SK-MEL-5 (cell line): Measurements from ENCODE around the gene MRM1. TPM values are rescaled to one million over a fixed set of nuclear protein-coding genes. Genes with fewer than 3 reads are reported as not detected.
A peak's percentile ranks its signal among the peaks of the same experiment; 100 is the strongest.
"Not testable (repeated sequence)": the region's sequence is repeated elsewhere in the genome, so short reads cannot be mapped to it uniquely, and the experiment has no call there.

Source experiments
- DNase-seq: peaks from one replicate; pipeline ENCODE4 v3.0.0-alpha.2; 2016; ENCODE audit warnings: low read depth, low spot score
- in situ Hi-C: cut with HindIII; loops from 2 replicates; pipeline ENCODE4 v1.10.0; 2016; ENCODE audit warnings: low sequenced_read_pairs, high pct_unique_total_duplicates, low pct_unique_long_range_greater_than_20kb
- total RNA-seq: library from RNA; depleted of rRNA; stranded (reverse); fragments of >200 nt; shearing (Covaris generic); gene quantifications from 2 replicates; pipeline ENCODE4 v1.2.3, GENCODE V29; 2014

Gene MRM1
- total RNA-seq, 1 experiment from 2014 or later: 16.3 TPM

DNA sequence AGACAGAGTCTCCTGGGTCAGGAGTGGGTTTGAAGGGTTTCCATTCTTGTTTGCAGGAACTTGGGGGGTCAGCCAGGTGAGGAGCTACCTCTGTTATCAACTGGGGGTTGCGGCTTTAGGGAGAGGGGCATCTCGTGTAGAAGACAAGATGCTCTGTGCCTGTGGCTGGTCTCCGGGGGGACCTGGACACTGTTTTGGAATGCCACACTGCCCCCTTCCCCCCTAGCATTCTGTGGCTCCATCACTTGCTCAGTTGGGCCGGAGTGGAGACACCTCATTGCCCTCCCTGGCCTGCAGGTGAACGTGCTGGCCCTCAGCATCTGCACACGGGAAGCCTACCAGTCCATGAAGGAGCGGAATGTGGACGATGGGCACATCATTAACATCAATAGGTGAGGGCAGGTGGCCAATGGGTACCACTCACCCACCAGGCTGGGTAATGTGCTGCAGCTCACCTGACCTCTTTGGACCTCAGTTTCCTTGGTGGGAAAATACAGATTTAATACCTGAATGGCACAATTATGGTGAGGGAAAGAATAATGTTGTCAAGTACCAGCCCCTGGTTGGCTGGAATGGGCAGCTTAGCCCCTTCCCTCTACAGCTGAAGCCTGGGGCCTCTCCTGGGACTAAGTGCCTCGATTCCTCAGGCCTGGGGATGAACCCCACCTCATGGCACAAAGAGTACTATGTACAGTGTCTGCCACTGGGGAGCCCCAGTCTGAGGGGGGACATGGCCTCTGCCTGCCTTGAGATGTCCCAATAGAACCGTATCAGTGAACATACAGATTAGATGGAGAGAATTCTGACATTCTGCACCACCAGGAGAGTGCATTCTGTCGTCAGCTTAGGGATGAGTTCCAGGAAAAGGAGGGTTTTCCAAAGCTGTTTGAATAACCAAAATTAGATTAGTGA lies 3.3 kb upstream of the MRM1 start:
- DNase-seq: no peak
- in situ Hi-C loops: no loop called here

DNA sequence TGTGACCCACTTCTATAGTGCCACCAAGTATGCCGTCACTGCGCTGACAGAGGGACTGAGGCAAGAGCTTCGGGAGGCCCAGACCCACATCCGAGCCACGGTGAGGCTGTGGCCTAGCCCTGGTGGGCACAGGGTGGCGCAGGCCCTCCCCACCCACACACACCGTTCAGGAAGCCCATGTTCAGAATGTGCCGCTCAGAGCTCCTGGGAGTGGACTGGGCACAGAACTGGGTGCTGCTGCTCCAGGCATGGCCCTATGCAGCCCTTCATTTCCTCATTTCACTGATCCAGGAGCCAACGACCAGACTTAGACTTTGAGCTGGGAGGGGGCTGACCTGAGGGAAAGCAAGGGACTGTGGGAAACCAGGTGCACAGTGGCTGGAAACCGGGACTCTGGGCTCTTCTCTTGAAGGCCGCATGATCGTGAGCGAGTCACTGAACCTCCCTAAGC lies 2.4 kb upstream of the MRM1 start:
- in situ Hi-C loops: no loop called here
- no peak for DNase-seq

DNA sequence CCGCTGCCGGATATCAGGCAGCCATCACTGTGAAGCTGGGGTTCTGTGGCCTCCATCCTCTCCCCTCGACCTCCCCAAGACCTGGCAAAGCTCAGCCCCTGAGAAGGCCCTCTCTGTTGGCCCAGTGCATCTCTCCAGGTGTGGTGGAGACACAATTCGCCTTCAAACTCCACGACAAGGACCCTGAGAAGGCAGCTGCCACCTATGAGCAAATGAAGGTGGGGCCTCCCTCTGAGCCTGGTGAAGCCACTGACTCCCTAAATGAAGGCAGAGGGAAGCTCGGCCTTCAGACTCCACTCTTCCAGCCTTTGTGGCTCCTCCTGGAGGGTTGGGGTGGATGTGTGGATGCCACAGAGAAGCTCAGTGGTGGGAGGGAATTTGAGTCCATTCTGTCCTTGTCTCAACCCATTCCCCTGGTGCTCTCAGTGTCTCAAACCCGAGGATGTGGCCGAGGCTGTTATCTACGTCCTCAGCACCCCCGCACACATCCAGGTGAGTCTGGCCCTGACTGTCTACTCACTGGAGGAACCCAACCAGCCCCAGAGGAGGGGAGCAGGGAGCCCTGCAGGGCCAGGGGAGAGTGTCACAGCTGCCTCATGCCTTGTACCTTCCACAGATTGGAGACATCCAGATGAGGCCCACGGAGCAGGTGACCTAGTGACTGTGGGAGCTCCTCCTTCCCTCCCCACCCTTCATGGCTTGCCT lies 1.7 kb upstream of the MRM1 start:
- in situ Hi-C loops: no loop called here
- no peak for DNase-seq

DNA sequence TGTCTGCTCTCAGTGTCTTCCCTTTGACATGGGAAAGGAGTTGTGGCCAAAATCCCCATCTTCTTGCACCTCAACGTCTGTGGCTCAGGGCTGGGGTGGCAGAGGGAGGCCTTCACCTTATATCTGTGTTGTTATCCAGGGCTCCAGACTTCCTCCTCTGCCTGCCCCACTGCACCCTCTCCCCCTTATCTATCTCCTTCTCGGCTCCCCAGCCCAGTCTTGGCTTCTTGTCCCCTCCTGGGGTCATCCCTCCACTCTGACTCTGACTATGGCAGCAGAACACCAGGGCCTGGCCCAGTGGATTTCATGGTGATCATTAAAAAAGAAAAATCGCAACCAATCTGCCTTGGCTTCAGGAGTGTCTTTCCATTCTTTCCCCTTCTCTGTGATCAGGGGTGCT lies 918 bp upstream of the MRM1 start:
- DNase-seq: no peak
- in situ Hi-C loops: no loop called here

DNA sequence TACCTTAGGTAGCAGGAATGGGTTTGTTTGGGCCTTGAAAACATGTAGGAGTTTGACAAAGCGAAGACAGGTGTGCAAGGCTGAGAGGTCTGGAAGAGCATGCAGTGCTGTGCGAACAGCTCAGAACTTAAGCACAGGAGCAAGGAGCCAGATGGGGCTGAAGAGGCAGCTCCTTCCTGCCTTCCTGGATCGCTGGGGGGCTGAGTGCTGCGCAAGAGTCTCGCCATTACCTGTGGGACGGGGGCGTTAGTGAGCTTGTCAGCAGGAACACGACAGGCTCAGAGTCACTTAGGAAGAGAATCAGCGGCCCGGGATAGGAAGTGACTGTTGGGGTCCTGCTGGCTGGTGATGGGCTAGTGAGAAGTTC lies 464 bp upstream of the MRM1 start:
- no peak for DNase-seq
- in situ Hi-C loops: no loop called here

DNA sequence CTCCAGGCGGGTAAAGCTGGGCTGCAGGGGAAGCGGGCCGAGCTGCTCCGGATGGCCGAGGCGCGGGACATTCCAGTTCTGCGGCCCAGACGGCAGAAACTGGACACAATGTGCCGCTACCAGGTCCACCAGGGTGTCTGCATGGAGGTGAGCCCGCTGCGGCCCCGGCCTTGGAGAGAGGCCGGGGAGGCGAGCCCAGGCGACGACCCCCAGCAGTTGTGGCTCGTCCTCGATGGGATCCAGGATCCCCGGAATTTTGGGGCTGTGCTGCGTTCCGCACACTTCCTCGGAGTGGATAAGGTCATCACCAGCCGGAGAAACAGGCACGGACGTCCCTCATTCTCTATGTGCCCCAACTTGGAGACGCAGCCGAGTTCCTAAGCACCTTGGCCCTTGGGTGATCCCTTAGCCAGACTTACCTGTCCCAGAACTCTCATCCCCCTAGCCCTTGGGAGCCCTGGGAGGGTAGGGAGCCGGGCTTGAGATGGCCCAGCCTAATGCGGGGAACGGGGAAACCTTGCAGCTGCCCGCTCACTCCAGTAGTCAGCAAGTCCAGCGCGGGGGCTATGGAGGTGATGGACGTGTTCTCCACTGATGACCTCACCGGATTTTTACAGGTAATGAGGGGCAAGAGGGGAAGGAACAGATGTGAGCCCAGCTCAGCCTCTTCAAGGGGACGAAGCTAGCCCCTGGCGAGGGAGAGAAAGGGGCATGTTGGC lies 806 bp downstream of the MRM1 start:
- DNase-seq: no peak
- in situ Hi-C loops: no loop called here

DNA sequence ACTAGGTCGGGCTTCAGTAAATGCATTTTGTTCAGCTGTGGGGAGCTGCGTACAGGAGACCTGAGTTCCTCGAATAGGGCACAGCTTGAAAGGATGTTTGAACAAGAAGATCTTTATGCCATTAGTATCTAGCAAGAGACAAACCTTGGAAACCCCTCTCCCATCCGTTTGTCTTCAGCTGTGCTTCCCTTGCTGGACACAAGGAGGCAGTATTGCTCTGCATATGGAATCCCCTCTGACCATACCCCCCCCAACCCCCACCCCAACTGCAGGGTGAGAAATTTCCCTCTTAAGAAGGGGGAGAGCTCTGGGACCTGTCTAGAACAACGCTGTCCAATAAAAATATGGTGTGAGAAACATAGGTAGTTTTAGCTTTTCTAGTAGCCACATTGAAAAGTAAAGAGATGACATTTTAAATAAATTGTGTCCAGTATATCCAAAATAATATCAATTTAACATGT lies 1.6 kb downstream of the MRM1 start:
- peak; percentile 88 for DNase-seq
- in situ Hi-C loops: no loop called here

DNA sequence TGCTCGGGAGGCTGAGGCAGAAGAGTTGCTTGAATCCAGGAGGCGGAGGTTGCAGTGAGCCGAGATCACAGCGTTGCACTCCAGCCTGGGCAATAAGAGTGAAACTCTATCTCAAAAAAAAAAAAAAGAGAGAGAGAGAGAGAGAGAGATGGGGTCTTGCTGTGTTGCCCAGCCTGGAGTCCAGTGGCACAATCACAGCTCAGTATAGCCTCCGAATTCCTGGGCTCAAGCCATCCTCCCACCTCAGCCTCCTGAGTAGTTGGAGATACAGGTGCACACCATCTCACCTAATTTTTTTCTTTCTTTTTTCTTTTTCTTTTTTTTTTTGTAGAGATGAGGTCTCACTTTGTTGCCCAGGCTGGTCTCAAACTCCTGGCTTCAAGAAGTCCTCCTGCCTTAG lies 3.6 kb downstream of the MRM1 start:
- in situ Hi-C loops, DNase-seq: not testable (repeated sequence)

DNA sequence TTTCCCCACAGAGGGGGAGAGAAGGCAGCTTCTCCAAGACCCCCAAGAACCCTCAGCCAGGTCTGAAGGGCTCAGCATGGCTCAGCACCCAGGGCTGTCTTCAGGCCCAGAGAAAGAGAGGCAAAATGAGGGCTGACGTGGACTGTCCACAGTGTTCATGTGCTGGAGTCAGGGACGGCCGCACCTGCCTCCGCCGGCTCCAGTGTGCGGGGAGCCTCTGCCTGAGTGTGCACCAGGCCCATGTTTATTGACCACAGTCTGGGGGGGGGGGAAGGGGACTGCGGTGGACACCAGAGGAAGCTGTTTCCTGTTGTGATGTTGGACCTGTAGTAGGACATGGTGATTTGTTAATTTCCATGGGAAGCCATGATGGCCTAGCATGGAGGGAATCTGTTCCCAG lies 6.9 kb downstream of the MRM1 start:
- in situ Hi-C loops: no loop called here
- no peak for DNase-seq

DNA sequence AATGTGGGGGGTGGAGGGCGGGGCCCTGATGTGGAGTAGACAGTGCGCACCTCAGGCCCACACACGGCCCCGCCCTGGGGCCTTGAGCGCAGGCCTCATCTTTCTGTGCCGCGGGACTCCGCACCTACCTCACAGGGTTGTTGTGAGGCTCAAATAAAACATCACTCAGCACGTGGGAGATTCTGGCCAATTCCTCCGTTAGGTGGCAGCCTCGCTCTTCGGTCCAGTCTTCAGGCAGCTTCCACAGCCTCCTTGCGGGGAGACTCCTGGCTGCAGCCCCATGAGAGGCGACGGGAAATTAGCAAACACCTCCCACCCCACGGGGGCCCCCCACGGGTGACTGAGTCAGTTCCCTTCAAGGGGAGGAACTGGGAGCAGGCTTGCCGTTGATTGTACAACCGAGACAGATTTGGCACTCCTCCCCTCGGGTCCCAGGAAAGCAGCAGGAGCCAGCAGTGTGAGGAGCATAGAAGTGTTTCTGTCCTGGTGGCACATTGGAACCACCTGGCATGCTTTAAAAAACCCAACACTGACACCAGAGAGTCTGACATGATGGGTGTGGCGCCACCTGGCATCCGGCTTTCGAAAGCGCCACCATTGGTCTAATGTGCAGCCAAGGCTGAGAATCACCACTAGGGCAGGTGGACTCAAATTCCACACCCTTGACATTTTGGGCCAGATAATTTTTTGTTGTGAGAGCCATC lies 7.6 kb downstream of the MRM1 start:
- DNase-seq: peak; percentile 69
- in situ Hi-C loops: no loop called here

DNA sequence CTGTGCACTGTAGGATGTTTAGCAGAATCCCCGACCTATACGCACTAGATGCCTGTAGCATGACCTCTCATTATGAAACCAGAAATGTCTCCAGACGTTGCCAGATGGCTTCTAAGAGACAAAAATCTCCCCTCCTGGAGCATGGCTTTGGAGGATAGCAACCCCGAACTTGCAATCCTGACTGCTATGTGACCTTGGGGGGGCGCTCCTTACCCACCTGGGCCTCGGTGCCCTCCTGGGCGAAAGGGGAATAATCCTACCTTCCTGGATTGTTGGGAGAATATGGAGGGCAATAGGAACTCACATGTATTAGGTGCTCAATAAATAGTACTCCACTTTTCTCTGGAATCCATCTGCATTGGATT lies 8.1 kb downstream of the MRM1 start:
- DNase-seq: no peak
- in situ Hi-C loops: no loop called here

DNA sequence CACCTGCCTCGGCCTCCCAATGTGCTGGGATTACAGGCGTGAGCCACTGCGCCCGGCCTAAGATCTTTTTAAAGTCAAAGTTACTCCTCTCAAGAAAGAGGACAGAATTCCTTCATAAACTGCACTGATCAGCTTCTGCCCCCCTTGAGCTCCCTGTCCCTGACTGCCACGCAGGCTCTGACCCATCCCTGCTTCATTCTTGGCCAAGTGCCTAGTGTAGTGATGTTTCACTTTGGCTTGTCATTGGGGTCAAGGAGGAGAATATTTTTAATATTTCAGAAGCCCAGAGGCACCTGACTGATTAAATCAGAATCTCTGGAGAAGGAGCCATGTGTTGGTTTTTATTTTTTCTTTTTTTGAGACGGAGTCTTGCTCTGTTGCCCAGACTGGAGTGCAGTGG lies 9.1 kb downstream of the MRM1 start:
- no peak for DNase-seq
- in situ Hi-C loops: no loop called here

DNA sequence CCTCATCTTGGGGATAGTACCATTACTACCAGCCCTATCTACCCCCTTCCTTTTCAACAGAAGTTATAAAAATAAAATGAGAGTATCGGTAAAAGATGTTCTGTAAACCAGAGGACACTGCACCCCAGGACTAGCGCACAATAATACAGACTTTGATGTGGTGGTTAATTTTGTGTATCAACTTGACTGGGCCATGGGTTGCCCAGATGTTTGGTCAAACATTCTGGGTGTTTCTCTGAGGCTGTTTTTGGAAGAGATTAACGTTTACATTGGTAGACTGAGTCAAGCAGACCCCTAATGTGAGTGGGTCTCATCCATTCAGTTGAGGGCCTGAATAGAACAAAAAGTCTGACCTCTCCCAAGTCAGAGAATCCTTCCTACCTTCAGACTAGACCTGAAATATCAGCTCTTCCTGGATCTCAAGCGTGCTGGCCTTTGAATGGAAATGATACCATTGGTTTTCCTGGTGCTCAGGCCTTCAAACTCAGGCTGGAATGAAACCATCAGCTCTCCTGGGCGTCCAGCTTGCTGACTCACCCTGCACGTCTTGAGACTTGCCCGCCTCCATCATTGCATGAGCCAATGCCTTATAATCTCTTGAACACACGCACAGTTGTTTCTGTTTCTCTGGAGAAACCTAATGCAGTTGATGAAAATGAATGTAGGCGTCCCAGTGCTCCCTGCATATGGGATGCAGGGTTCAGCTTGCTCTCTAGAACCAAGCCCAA lies 10.1 kb downstream of the MRM1 start:
- no peak for DNase-seq
- in situ Hi-C loops: no loop called here

DNA sequence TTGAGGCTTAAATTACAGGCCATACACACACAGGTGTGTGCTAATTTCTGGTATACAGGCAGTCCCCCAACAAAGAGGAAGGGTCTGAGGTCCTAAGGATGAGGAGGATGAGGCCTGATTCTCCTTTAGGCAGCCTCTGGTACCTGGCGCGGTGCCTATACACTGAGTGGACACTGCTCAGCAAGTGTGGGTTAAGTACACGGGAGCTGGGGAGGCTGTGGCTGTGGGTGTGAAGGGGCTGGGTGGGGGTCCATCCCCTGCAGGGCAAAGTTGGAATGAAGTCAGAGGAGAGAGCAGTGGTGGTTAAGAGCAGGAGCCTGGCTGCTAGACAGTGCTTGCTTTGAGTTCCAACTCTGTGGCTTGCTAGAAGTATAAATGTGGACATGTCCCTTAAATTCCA lies 10.9 kb downstream of the MRM1 start:
- in situ Hi-C loops: no loop called here
- no peak for DNase-seq

DNA sequence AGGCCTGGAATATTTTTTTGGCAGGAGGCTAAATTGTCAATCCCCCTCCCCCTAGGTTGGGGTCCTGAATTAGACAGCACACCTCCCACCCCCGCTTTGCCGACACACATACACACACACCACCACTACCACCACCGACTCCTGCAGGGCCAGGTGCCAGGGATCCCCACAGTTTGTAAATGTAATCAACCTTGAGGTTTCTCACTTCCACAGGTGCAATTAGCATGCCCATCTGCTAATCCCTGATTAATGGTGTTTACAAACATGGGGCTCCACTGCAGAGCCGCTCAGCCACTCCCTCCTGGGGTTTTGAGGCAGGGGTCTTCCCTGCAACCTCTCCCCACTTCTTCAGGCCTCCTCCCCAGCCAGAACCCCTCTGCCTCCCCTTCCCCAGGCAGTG lies 11.8 kb downstream of the MRM1 start:
- no peak for DNase-seq
- in situ Hi-C loops: no loop called here

DNA sequence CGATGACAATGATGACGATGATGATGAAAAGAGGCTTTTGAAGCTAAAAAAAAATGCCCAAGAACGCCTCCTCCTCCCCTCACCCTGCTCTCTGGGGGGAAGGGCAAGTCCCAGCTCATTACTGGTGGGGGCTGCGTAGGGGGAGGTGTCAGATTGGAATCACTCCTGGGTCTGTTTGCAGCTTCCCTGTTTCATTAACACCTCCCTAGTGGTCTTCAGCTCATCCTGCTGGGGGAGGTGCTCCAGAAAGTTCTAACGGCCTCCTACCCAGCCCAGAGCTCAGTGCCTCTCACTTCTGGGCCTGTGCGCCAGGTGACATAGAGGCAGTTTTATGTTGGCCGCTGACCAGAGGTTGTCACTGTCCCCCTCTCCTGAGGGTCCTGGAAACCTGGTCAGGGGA lies 12.7 kb downstream of the MRM1 start:
- in situ Hi-C loops: no loop called here

DNA sequence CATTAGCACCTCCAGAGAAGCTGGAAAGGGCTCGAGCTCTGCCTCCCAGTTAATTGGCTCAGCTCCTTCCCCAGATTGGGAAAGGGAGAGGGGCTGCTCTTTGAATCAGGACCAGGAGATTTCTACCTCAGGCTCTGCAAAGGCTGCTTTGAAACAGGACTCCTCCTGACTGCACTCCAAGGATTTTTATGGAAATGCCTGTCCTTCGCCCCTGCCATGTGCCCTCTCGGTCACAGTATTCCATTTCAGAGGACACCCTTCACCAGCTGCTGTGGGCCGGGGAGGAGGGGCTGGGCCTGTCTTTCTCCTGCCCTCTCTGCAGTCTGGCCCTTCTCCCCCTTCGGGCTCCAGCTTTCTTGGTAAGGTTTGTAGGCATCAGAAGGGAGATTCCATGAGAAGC lies 13.6 kb downstream of the MRM1 start:
- no peak for DNase-seq
- in situ Hi-C loops: no loop called here

More for the DNA sequence above, 12.7 kb downstream of the MRM1 start:
- DNase-seq: no peak
